CD8-positive, alpha-beta memory T cell (primary cell): Measurements from ENCODE around the gene QRFP. TPM values are rescaled to one million over a fixed set of nuclear protein-coding genes. Genes with fewer than 3 reads are reported as not detected.

Experiments
- CTCF ChIA-PET: fragments of 350-600 bp; sonication (Branson Sonifier 250); formaldehyde crosslinking; loops from one replicate; lab custom pipeline; 2021; ENCODE audit warnings: antibody characterized with exemption; lab: Charles Lee
- POLR2A ChIA-PET: fragments of 350-600 bp; sonication (Branson Sonifier 250); formaldehyde crosslinking; loops from one replicate; lab custom pipeline; 2021; ENCODE audit warnings: antibody characterized with exemption; lab: Charles Lee
- DNase-seq, 5 donors: peaks; one replicate each; pipeline versions ENCODE4 v3.0.0 to v3.0.0-alpha.2; 2020 to 2022; ENCODE audit warnings: mixed read lengths in 1 of 5
- H3K27ac ChIP-seq: one replicate; pipeline ENCODE4 v1.7.0; 2013; ENCODE audit warnings: low read depth, mild to moderate bottlenecking, low read length, moderate library complexity
- H3K27me3 ChIP-seq: 2 replicates; pipeline ENCODE4 v1.7.0; 2013; ENCODE audit warnings: low read length, mild to moderate bottlenecking; ENCODE audit not compliant: insufficient read depth, poor library complexity, severe bottlenecking
- H3K36me3 ChIP-seq: 2 replicates; pipeline ENCODE4 v1.7.0; 2013; ENCODE audit warnings: mild to moderate bottlenecking, low read length, moderate library complexity; ENCODE audit not compliant: insufficient read depth
- H3K4me1 ChIP-seq: 2 replicates; pipeline ENCODE4 v1.7.0; 2013; ENCODE audit warnings: mild to moderate bottlenecking, low read length, moderate library complexity; ENCODE audit not compliant: insufficient read depth
- H3K4me3 ChIP-seq: 2 replicates; pipeline ENCODE4 v1.7.0; 2013; ENCODE audit warnings: mild to moderate bottlenecking, low read length
- H3K9me3 ChIP-seq: 2 replicates; pipeline ENCODE4 v1.7.0; 2013; ENCODE audit warnings: mild to moderate bottlenecking, low read length
- H3K27ac Mint-ChIP-seq, 8 donors: one replicate each; pipeline ENCODE4 v1.8.0; 2020 to 2021; ENCODE audit warnings: mixed read lengths in 8 of 8, mild to moderate bottlenecking in 6 of 8, inconsistent platforms in 3 of 8, moderate library complexity in 3 of 8
- H3K27me3 Mint-ChIP-seq, 2 donors: one replicate each; pipeline ENCODE4 v1.8.0; 2020 to 2021; ENCODE audit warnings: mixed read lengths in 2 of 2, mild to moderate bottlenecking in 1 of 2, moderate library complexity in 1 of 2
- H3K36me3 Mint-ChIP-seq, 3 donors: one replicate each; pipeline ENCODE4 v1.8.0; 2020 to 2021; ENCODE audit warnings: mixed read lengths in 3 of 3, inconsistent platforms in 1 of 3, mild to moderate bottlenecking in 1 of 3
- H3K4me1 Mint-ChIP-seq, 3 donors: one replicate each; pipeline ENCODE4 v1.8.0; 2020 to 2021; ENCODE audit warnings: mixed read lengths in 3 of 3, inconsistent platforms in 1 of 3, mild to moderate bottlenecking in 1 of 3
- H3K4me3 Mint-ChIP-seq, 7 donors: one replicate each; pipeline ENCODE4 v1.8.0; 2020 to 2021; ENCODE audit warnings: mixed read lengths in 7 of 7, mild to moderate bottlenecking in 6 of 7, moderate library complexity in 4 of 7, inconsistent platforms in 2 of 7
- H3K9me3 Mint-ChIP-seq, 5 donors: one replicate each; pipeline ENCODE4 v1.8.0; 2020 to 2022; ENCODE audit warnings: mixed read lengths in 5 of 5, mild to moderate bottlenecking in 3 of 5, moderate library complexity in 2 of 5, inconsistent platforms in 1 of 5
- polyA plus RNA-seq: library from polyadenylated mRNA; unstranded; fragments of 300-500 nt; fragmentation: Illumina TruSeq; gene quantifications from one replicate; pipeline ENCODE4 v1.2.3, GENCODE V29; 2021
- total RNA-seq, 2 experiments: library from RNA; stranded (reverse); gene quantifications; one replicate each; pipeline ENCODE4 v1.2.3, GENCODE V29; 2021

QRFP gene
- total and polyA plus RNA-seq, 3 experiments from 2014 or later, result not detected

- Mint-ChIP-seq H3K27me3 (peaks cover 1 to 8% of the 10 kb centered on the region in 2 donors), H3K27ac (no peak overlapping the region), H3K9me3 (no peaks in the 10 kb centered on the region), H3K36me3 (no peaks in the 10 kb centered on the region), H3K4me3 (no peak overlapping the region), H3K4me1 (peaks cover 0 to 3% (median 2%) of the 10 kb centered on the region in 3 donors)
- CTCF ChIA-PET, result no interaction called here
- H3K36me3 ChIP-seq, result no peaks in the 10 kb centered on the region
- no peak overlapping the region for H3K4me3 ChIP-seq
- peaks cover 50% of the 10 kb centered on the region for H3K27me3 ChIP-seq
- no peak for DNase-seq
- no peaks in the 10 kb centered on the region for H3K4me1 ChIP-seq
- no peak overlapping the region for H3K27ac ChIP-seq
- no peaks in the 10 kb centered on the region for H3K9me3 ChIP-seq
- POLR2A ChIA-PET, result no interaction called here
Observed at GRCh38 chr9:130905902-130906734, 9.5 kb upstream of the QRFP start.

- Histone ChIP-seq H3K4me1 (no peaks in the 10 kb centered on the region), H3K4me3 (no peak overlapping the region), H3K36me3 (no peaks in the 10 kb centered on the region), H3K27me3 (peaks cover 58% of the 10 kb centered on the region), H3K27ac (no peak overlapping the region), H3K9me3 (no peaks in the 10 kb centered on the region)
- peaks cover 1 to 5% of the 10 kb centered on the region in 2 donors for H3K27me3 Mint-ChIP-seq
- DNase-seq, result no peak
- ChIA-PET CTCF (no interaction called here), POLR2A (no interaction called here)
- no peaks in the 10 kb centered on the region for H3K36me3 Mint-ChIP-seq
- H3K4me3 Mint-ChIP-seq, result no peak overlapping the region
- H3K27ac Mint-ChIP-seq, result no peak overlapping the region
- no peaks in the 10 kb centered on the region for H3K9me3 Mint-ChIP-seq
- H3K4me1 Mint-ChIP-seq, result no peaks in the 10 kb centered on the region
Observed at GRCh38 chr9:130905125-130905901, 8.7 kb upstream of the QRFP start.

- peaks cover 1 to 5% of the 10 kb centered on the region in 2 donors for H3K27me3 Mint-ChIP-seq
- CTCF ChIA-PET, result no interaction called here
- Histone ChIP-seq H3K36me3 (no peaks in the 10 kb centered on the region), H3K9me3 (no peaks in the 10 kb centered on the region), H3K4me3 (no peak overlapping the region), H3K27me3 (peaks cover 67% of the 10 kb centered on the region), H3K4me1 (no peaks in the 10 kb centered on the region), H3K27ac (no peak overlapping the region)
- H3K27ac Mint-ChIP-seq, result peak overlapping the region in 1 of 8 donors; percentile 42
- no peaks in the 10 kb centered on the region for H3K36me3 Mint-ChIP-seq
- POLR2A ChIA-PET, result no interaction called here
- H3K9me3 Mint-ChIP-seq, result no peaks in the 10 kb centered on the region
- DNase-seq, result no peak
- H3K4me1 Mint-ChIP-seq, result no peaks in the 10 kb centered on the region
- H3K4me3 Mint-ChIP-seq, result no peak overlapping the region
Observed at GRCh38 chr9:130904070-130905044, 7.7 kb upstream of the QRFP start.

GRCh38 chr9:130903194-130904069 is 6.8 kb upstream of the QRFP start:
- Histone ChIP-seq H3K36me3 (no peaks in the 10 kb centered on the region), H3K27me3 (peaks cover 66% of the 10 kb centered on the region), H3K4me3 (no peak overlapping the region), H3K4me1 (no peaks in the 10 kb centered on the region), H3K27ac (no peak overlapping the region), H3K9me3 (no peaks in the 10 kb centered on the region)
- Mint-ChIP-seq H3K4me3 (no peak overlapping the region), H3K27me3 (peaks cover 0 to 5% of the 10 kb centered on the region in 2 donors), H3K4me1 (no peaks in the 10 kb centered on the region), H3K27ac (no peak overlapping the region), H3K36me3 (no peaks in the 10 kb centered on the region), H3K9me3 (no peaks in the 10 kb centered on the region)
- no peak for DNase-seq
- ChIA-PET POLR2A (no interaction called here), CTCF (no interaction called here)

- no peaks in the 10 kb centered on the region for H3K9me3 Mint-ChIP-seq
- H3K27ac Mint-ChIP-seq, result no peak overlapping the region
- Histone ChIP-seq H3K36me3 (no peaks in the 10 kb centered on the region), H3K27ac (no peak overlapping the region), H3K4me3 (no peak overlapping the region), H3K9me3 (no peaks in the 10 kb centered on the region), H3K27me3 (peaks cover 60% of the 10 kb centered on the region), H3K4me1 (no peaks in the 10 kb centered on the region)
- ChIA-PET POLR2A (no interaction called here), CTCF (no interaction called here)
- H3K27me3 Mint-ChIP-seq, result no peaks in the 10 kb centered on the region
- no peak for DNase-seq
- no peaks in the 10 kb centered on the region for H3K36me3 Mint-ChIP-seq
- H3K4me3 Mint-ChIP-seq, result no peak overlapping the region
- H3K4me1 Mint-ChIP-seq, result no peaks in the 10 kb centered on the region
Observed at GRCh38 chr9:130902204-130903185, 5.9 kb upstream of the QRFP start.

GRCh38 chr9:130901498-130902203 is 5.0 kb upstream of the QRFP start:
- H3K36me3 Mint-ChIP-seq, result no peaks in the 10 kb centered on the region
- no peak overlapping the region for H3K27ac ChIP-seq

More at GRCh38 chr9:130901498-130902203, 5.0 kb upstream of the QRFP start:
- CTCF ChIA-PET, result no interaction called here
- Mint-ChIP-seq H3K9me3 (no peaks in the 10 kb centered on the region), H3K4me3 (no peak overlapping the region), H3K27ac (no peak overlapping the region), H3K4me1 (no peaks in the 10 kb centered on the region), H3K27me3 (no peaks in the 10 kb centered on the region)
- H3K4me1 ChIP-seq, result no peaks in the 10 kb centered on the region
- DNase-seq, result no peak
- H3K4me3 ChIP-seq, result no peak overlapping the region
- POLR2A ChIA-PET, result no interaction called here
- H3K36me3 ChIP-seq, result no peaks in the 10 kb centered on the region
- H3K9me3 ChIP-seq, result no peaks in the 10 kb centered on the region
- H3K27me3 ChIP-seq, result peaks cover 55% of the 10 kb centered on the region
